Activated CD8-positive, alpha-beta memory T cell treated with anti-CD3 and anti-CD28 coated beads, Interleukin-2, amount 50 U/mL, for 1 hour (primary cell): ENCODE results near the gene ENTPD2.

Source experiments
- DNase-seq: peaks from one replicate; pipeline ENCODE4 v3.0.0-alpha.2; 2020; ENCODE audit errors: extremely low read depth

Gene ENTPD2

GRCh38 chr9:137030006-137030405 lies 23.9 kb downstream of the ENTPD2 start:
- no peak for DNase-seq

GRCh38 chr9:137029058-137029936 lies 24.6 kb downstream of the ENTPD2 start:
- DNase-seq, result no peak

GRCh38 chr9:137028263-137029057 lies 25.4 kb downstream of the ENTPD2 start:
- DNase-seq, result no peak

- DNase-seq, result no peak
Measured at GRCh38 chr9:137027369-137028262, 26.2 kb downstream of the ENTPD2 start, which contains the start of gene ABCA2. ABCA2 (minus strand) TSS chr9:137028237; CDS start chr9:137028140, 97 bp downstream.

- DNase-seq, result no peak
Measured at GRCh38 chr9:137026828-137027227, 27.0 kb downstream of the ENTPD2 start.

- DNase-seq, result no peak
Measured at GRCh38 chr9:137026384-137026783, 27.5 kb downstream of the ENTPD2 start.

- DNase-seq, result no peak
Measured at GRCh38 chr9:137025517-137025966, 28.3 kb downstream of the ENTPD2 start.

- DNase-seq, result no peak
Measured at GRCh38 chr9:137023583-137023991, 30.3 kb downstream of the ENTPD2 start.

GRCh38 chr9:137023157-137023556 lies 30.7 kb downstream of the ENTPD2 start:
- DNase-seq, result no peak

GRCh38 chr9:137022662-137023008 lies 31.2 kb downstream of the ENTPD2 start:
- no peak for DNase-seq

GRCh38 chr9:137021979-137022661 lies 31.7 kb downstream of the ENTPD2 start:
- peak; percentile 36 for DNase-seq

- DNase-seq, result no peak
Measured at GRCh38 chr9:137021568-137021978, 32.3 kb downstream of the ENTPD2 start.

- DNase-seq, result no peak
Measured at GRCh38 chr9:137020771-137021567, 32.9 kb downstream of the ENTPD2 start.

- no peak for DNase-seq
Measured at GRCh38 chr9:137019891-137020683, 33.8 kb downstream of the ENTPD2 start.

GRCh38 chr9:137018761-137019559 lies 34.9 kb downstream of the ENTPD2 start:
- DNase-seq, result no peak

- DNase-seq, result no peak
Measured at GRCh38 chr9:137017791-137018497, 35.9 kb downstream of the ENTPD2 start.

- no peak for DNase-seq
Measured at GRCh38 chr9:137017071-137017470, 36.8 kb downstream of the ENTPD2 start.

GRCh38 chr9:137016436-137016835 lies 37.4 kb downstream of the ENTPD2 start:
- DNase-seq, result no peak
